Measurements from ENCODE around the gene HS3ST5.
"Not testable (repeated sequence)": the region's sequence is repeated elsewhere in the genome, so short reads cannot be mapped to it uniquely, and the experiment has no call there.

Gene HS3ST5

DNA sequence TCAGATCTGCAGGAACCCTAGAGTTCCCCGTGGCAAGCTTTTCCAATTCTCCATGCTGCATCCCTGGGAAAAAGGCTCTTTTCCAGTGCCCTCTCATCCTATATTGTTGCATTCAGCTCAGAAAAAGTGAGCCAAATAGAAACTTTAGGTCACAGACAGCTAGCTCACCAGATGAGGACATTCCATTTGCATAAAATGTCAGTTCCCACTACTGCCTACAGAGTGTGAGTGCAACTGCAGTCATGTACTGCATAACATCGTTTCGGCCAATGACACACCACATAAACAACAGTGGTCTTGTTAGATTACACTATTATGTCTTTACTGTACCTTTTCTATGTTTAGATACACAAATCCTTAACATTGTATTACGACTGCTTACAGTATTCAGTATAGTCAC lies 8.6 kb downstream of the HS3ST5 start:
- no peak for DNase-seq

DNA sequence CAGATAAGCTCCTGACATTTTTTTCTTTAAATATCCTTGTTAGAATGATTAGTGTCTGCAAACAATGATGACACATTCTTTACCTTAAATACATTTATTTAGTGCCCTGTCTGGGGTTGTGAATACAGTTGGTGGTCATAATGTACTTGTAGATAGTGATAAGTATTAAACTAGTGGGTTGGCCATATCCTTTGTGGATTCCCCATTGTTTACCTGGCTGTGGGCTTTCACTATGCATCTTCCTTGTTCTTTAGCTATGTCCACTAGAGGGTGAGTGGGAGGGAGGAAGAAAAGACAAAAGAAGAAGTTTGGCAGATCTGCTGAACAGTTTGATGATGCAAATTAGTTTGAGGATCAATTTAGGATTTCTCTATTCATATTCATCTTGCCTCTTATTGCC lies 15.7 kb downstream of the HS3ST5 start:
- no peak for DNase-seq

DNA sequence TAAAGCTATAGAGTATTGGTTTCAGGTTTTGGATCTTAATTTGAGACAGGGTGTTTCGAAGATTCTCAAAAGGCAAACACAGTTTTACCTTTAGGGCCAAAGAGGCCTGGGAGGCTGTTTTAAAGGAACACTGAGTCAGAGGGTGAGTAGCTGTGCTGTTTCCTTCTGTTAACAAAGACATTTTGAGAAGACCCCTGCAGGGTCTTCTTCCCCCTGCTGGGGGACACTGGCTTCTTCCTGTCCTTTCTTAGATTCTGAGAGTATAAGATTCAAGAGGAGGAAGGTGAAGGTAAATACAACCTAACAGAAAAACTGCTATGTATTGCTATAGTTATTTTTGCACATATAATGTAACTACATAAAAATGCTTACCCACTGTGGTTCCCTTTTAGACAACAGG lies 19.0 kb downstream of the HS3ST5 start:
- DNase-seq, result no peak

DNA sequence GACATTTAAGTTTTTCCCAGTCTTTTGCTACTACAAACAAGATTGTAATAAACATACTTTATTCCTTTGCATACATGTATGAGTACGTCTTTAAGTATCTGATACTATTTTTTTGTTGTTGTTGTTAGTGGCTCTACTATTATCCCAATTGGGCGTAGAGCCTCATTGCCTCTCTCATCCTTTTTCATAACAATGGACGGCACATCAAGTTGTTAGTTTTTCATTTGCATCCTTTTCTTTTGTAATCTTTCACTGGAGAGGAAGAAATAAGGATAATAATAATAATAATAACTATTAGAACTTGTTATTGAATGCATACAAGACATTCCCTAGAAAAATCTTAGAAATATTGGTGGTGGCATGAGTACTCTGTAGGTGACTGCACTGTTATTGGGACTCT lies 23.1 kb downstream of the HS3ST5 start:
- DNase-seq, result no peak

DNA sequence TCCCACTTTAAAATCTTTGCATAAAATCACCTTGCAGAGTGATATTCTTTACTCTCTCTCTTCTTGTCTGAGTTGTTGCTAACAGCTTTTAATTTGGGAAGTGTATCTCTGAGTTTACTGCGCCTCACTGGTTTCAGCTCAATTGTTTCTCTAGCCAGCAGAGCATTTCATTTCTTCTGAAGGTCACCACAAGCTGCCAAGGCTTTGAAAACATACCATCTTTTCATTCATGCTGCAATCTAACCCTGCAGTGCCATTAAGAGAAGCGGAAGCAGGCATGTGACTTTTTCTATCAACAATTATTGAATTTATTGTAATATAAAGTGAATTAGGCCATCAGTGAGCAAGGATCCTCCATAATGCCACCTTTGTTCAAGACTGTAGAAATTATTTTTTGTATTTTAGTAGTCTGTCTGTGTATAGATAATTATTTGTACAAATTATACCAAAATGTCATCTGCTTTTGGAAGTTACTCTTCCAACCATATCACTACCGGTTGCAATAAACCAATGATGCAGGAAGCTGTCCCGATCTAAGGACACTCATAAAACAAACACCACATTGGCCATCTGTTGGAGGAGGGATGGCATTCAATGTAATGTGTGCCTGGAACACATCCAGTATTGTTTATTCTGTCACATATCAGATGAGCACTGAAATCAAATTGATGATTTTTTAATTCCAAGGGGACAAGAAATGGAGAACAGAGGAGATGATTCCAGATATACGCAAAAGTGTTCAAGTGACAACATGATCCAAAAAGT lies 26.8 kb downstream of the HS3ST5 start:
- DNase-seq, result no peak

DNA sequence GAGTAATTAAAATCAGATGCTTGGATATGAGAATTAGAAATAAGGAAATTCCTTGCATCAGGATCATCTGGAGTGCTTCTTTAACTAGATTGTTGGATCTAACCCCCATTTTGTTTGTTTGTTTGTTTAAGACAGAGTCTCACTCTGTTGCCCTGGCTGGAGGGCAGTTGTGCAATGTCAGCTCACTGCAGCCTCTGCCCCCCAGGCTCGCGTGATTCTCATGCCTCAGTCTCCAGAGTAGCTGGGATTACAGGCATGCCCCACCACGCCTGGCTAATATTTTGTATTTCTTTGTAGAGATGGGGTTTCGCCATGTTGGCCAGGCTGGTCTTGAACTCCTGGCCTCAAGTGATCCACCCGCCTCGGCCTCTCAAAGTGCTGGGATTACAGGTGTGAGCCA lies 29.0 kb downstream of the HS3ST5 start:
- DNase-seq, result not testable (repeated sequence)

- DNase-seq, result no peak
These were observed 29.9 kb downstream of the HS3ST5 start for GRCh38 chr6:114312931-114313330.

DNA sequence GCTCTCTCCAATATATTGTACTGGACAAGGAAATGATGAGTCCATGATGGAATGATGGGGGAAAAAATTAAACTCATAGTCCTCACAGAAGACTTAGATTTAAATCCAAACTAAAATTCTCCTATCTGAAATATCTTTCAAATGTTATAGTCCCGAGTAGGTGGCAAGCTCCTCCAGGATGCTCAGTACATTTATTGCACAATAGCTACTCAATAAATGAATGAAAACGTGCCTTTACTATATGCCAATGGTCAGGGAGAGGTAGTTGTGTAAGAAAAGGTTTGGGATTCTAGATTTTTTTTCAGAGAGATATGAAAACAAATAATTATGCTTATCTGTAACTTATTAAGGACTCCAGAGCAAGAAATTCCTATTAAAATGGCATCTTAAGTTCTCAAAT lies 32.8 kb downstream of the HS3ST5 start:
- no peak for DNase-seq

GRCh38 chr6:114304304-114304887 lies 38.4 kb downstream of the HS3ST5 start:
- DNase-seq, result peak; percentile 66

- DNase-seq, result no peak
These were observed 41.1 kb downstream of the HS3ST5 start for GRCh38 chr6:114301596-114302219.

DNA sequence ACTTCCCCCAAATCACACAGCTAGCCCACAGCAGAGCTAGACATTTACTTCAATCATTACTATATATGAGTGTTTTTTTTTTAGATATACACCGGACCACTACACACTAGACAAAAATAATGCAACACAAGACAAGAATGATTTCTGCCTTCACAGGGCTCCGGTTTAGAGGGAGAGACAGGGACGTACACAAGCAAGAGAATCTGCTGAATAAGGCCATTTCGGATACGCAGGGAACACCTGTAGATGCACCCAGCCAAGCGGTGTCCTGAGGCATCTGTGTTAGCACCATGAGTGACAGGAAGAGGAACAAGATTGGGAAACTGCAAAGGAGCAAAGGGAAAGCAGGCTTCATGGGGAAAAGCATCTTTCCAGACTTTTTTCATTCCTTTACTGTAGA lies 45.7 kb downstream of the HS3ST5 start:
- DNase-seq, result no peak

DNA sequence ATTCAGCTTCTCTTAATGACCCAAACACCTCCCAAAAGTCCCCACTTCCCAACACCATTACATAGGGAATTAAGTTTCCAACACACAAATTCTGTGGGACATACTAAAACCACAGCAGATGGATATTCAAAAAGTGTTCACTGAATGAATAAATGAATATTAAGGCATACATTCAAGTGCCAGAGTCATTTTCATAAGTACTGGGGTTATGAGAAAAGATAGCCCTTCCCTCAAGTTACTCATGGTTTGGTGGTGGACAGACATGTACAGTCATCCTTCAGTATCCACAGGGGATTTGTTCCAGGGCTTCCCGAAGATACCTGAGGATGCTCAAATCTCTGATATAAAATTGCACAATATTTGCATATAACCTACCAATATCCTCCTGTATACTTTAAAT lies 50.4 kb downstream of the HS3ST5 start:
- no peak for DNase-seq

- no peak for DNase-seq
These were observed 51.4 kb downstream of the HS3ST5 start for GRCh38 chr6:114291428-114291827.

DNA sequence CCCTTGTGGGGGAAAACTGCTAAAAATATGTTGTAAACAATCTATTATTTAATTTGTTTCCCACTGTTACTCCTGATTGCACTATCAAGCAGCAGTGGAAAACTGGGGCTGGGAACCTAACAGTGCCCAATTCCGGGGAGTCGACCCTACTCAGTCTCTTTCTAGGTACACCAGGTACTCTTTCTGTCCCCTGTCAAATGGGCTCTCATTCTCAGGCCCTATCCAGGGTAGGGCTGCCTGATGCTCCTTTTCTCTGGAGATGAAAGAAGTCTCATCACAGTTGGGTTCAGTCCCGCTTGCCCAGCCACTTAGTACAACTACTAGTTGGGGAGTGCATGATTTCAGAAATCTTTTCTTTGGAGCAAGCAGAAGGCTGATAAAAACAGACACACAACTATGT lies 52.0 kb downstream of the HS3ST5 start:
- DNase-seq, result no peak

DNA sequence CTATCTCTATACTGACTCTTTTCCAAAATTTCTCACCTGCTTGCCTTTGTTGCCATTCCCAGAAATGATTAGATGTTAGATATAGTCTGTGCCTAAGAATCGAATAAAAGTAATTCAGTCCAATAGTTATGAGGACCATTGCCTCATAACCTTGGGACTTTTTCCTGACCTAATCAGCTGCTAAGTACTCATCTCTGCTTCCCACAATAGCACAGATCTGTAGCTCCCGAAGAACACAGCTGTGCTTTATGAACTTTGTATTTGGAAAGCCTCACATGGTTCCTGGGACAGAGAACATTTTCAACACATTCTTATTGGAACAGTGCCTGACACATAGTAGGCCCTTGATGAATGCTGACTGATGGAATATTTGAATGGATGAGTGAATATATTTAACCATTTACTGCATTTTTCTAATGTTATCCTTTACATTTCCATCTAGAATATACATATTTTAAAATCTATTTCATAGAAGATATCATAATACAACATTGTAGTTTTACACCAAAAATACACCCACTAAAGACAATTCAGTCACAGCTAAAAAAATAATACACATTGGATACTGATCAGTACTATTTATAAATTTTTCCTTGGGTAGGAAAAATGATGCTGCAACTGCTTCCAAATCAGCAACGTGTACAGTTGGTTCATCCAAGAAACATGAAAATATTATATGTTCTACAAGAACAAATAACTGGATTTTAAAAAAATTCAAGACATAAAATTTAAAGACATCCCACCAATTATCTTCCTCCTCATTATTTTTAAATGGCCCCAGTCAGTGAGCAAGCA lies 53.9 kb downstream of the HS3ST5 start:
- no peak for DNase-seq

DNA sequence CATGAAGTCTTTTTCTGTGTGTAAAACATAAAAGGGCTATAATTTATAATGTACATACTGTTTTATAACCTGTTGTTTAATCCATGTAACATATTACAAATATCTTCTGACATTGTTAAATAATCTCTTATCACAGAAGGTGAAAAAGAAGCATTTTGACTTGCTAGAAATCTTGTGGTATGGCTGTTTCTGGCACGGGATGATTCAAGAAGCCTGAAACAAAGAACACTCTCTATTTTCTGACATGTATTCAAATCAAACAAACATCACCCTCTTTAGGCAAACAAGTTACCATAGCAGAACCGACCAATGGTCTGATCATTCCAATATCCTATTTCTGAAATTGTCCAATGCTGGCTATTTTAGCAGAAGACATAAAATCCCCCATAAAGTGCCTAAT lies 55.4 kb downstream of the HS3ST5 start:
- no peak for DNase-seq

DNA sequence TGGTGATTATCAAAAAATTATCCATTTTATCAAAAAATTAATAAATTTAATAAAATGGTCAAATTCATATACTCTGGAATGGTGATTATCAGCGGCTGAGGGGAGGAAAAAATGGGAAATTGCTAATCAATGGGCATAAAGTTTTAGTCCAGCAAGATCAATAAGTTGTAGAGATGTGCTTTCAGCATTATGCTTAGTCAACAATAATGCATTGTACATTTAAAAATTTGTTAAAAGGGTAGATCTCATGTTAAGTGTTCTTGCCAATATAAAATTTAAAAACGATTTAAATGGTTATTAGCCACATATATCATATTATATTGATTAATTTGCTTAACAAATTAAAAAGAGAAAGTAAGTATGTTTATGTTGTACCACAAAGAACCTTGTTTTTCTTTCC lies 56.6 kb downstream of the HS3ST5 start:
- no peak for DNase-seq

DNA sequence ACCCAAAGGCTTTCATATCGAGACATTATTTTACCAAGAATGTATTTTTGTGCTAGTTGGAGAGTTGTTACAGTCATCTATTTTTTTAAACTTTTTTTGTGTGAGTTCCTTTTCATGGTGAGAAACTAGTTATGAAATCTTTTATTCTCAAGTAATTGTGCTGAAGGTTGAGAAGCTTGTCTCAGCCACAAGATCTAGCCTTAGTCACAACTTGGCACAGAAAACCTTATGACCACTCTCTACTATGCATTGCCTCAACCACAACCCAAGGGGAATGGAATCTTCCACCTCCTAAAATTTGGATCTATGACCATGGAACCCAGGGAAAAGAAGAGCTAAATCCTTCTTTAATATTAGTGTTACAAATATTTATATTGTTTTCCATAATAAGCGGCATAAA lies 58.5 kb downstream of the HS3ST5 start:
- no peak for DNase-seq

GRCh38 chr6:114282292-114282691 lies 60.5 kb downstream of the HS3ST5 start:
- no peak for DNase-seq

DNA sequence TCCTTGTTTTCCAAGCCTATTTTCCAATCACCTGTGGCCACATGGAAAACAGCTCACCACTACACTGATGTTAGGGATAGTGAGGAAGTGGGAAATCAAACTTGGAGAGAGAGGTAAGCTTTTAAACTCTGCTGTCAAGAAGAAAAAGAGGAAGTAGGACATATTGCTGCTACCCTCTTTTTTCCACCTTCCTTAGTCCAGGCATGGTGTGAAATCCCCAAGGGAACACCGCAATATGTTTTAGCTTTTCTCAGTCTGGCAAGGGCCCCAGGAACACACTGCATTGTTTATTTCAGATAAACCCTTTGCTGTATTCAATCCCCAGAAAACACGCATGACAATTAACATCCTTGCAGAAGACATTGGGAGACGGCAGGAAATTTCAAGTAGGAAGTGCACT lies 61.3 kb downstream of the HS3ST5 start:
- no peak for DNase-seq

DNA sequence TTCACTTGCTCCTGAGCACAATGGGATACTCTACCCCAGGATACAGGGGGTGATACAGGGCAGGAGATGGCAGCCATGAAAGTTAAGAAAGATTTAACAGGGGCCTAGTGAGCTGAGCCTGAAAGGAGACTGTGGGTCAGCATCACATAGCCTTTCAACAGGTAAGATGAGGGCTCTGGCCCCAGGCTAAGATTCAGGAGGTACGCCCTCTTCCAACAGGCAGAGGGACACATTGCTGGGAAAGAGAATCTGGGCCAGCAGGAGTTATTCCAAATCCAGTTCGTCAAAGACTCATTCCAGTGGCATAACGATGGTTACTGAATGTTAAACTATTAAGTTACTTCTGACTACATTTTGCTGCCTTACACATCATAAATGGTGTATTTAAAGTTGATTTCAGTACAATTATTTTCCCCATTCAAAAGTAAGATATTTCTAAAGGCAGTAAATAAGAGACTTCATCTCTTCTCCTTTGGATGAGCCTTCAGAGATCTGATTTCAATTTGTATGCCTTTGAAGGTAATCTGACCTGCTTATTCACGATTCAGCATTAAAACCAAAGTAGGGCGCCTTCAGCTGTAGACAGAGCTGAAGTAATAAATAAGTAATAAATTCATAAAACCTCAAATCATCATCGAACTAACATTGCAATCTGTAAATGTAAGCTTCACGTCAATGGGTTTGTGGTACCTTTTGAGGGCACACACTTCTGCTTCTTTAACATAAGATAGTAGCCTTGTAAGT lies 62.4 kb downstream of the HS3ST5 start:
- DNase-seq, result no peak

DNA sequence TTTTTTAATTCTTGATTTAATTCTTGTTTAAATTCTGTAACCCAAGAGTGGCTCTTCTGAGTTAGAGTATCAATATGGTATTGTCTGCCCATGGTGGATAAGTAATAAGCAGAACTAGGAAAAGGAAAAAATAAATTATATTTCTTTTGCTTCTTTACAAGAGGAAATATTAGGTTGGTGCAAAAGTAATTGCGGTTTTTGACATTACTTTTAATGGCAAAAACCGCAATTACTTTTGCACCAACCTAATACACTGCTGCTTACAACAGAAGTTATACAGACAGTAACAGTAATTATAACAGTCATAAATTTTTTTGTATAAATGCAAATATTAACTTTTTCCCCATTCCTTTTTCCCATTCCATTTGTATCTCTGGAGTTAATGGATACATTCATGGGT lies 65.6 kb downstream of the HS3ST5 start:
- DNase-seq, result no peak

GRCh38 chr6:114276783-114277182 lies 66.0 kb downstream of the HS3ST5 start:
- no peak for DNase-seq
